ENCODE data around the gene SLFN14.

GRCh38 chr17:35523296-35523695 lies 37.3 kb downstream of the SLFN14 start:
- TF ChIP-seq GATA2 (IDR thresholded peaks at IDR 0.05; ENCODE audit: low read depth, low read length), result no peak
- no peak for TF ChIP-seq GATA3 (IDR thresholded peaks at IDR 0.05; ENCODE audit: low read depth, low read length)

Data from SH-SY5Y (cell line).